Measurements from ENCODE around the gene ACYP2.

DNA sequence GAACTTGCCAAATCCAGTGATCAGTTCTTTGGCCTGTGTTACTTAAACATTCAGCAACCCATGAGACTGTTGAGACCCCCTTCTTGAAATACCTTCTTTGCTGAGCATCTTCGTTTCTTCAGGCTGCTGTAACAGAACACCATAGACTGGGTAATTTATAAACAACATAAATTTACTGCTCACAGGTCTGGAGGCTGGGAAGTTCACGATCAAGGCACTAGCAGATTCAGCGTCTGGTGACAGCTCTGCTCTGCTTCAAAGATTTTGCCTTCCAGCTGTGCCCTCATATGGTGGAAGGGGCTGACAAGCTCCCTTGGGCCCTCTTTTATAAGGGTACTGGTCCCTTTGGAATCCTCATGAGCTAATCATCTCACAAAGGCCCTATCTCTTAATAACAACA lies 169.4 kb downstream of the ACYP2 start:
- TF ChIP-seq POLR2A (IDR thresholded peaks at IDR 0.05) = no peak
- TF ChIP-seq CTCF (IDR thresholded peaks at IDR 0.05) = no peak
